Islet of Langerhans (tissue), 1 donor: ENCODE data around the gene AKAP11.
A peak's percentile ranks its signal among the peaks of the same experiment; 100 is the strongest.

Experiments used
- FAIRE-seq: peaks from one replicate; lab custom pipeline; 2011; peaks lifted over from hg19 to GRCh38; lab: Jason Lieb, UNC

Gene AKAP11

GRCh38 chr13:42337808-42338600 is 66.1 kb downstream of the AKAP11 start:
- FAIRE-seq: no peak

- FAIRE-seq: no peak
Observed at GRCh38 chr13:42345367-42345766, 73.4 kb downstream of the AKAP11 start.

- no peak for FAIRE-seq
Observed at GRCh38 chr13:42348576-42348975, 76.6 kb downstream of the AKAP11 start.

- no peak for FAIRE-seq
Observed at GRCh38 chr13:42350141-42350540, 78.2 kb downstream of the AKAP11 start.

GRCh38 chr13:42354241-42355091 is 82.5 kb downstream of the AKAP11 start:
- FAIRE-seq: peak; percentile 76

- no peak for FAIRE-seq
Observed at GRCh38 chr13:42355092-42355485, 83.1 kb downstream of the AKAP11 start.

- no peak for FAIRE-seq
Observed at GRCh38 chr13:42355491-42356183, 83.7 kb downstream of the AKAP11 start.

- FAIRE-seq: no peak
Observed at GRCh38 chr13:42356184-42356575, 84.2 kb downstream of the AKAP11 start.

GRCh38 chr13:42360046-42360574 is 88.2 kb downstream of the AKAP11 start:
- no peak for FAIRE-seq

GRCh38 chr13:42361701-42362100 is 89.7 kb downstream of the AKAP11 start:
- FAIRE-seq: no peak

GRCh38 chr13:42363941-42364612 is 92.1 kb downstream of the AKAP11 start:
- FAIRE-seq: no peak

GRCh38 chr13:42364613-42365000 is 92.7 kb downstream of the AKAP11 start:
- FAIRE-seq: no peak

GRCh38 chr13:42367831-42368230 is 95.9 kb downstream of the AKAP11 start:
- FAIRE-seq: no peak

- no peak for FAIRE-seq
Observed at GRCh38 chr13:42369071-42369797, 97.3 kb downstream of the AKAP11 start.

GRCh38 chr13:42370229-42370628 is 98.3 kb downstream of the AKAP11 start:
- no peak for FAIRE-seq
